WERI-Rb-1 (cell line): ENCODE measurements around the gene PRKCE.
"Not testable (repeated sequence)": the region's sequence is repeated elsewhere in the genome, so short reads cannot be mapped to it uniquely, and the experiment has no call there.

ENCODE experiments used
- DNase-seq: peaks from one replicate; pipeline ENCODE4 v3.0.0-alpha.2; 2020
- H3K27ac ChIP-seq: fragments of 250-450 bp; sonication (Bioruptor Pico); 2 replicates; pipeline ENCODE4 v1.5.1; 2020; ENCODE audit warnings: mild to moderate bottlenecking, moderate library complexity
- H3K27me3 ChIP-seq: fragments of 250-450 bp; sonication (Bioruptor Pico); 2 replicates; pipeline ENCODE4 v1.5.1; 2021; ENCODE audit warnings: mild to moderate bottlenecking, low read depth, moderate library complexity; ENCODE audit not compliant: insufficient read depth, severe bottlenecking
- H3K36me3 ChIP-seq: fragments of 250-450 bp; sonication (Bioruptor Pico); 2 replicates; pipeline ENCODE4 v1.5.1; 2020; ENCODE audit warnings: mild to moderate bottlenecking, moderate library complexity
- H3K4me3 ChIP-seq: 2 replicates; pipeline ENCODE4 v1.5.1; 2011; ENCODE audit warnings: low read depth, mild to moderate bottlenecking, control low read depth, low read length
- H3K9me3 ChIP-seq: fragments of 250-450 bp; sonication (Bioruptor Pico); 2 replicates; pipeline ENCODE4 v1.5.1; 2021; ENCODE audit warnings: mild to moderate bottlenecking, moderate library complexity; ENCODE audit not compliant: severe bottlenecking
- TF ChIP-seq, protein P1 (sequence below): IDR thresholded peaks from 2 replicates; pipeline ENCODE4 v1.5.1; 2011; ENCODE audit warnings: low read depth, mild to moderate bottlenecking, control low read depth, inconsistent platforms, low read length

PRKCE gene

DNA sequence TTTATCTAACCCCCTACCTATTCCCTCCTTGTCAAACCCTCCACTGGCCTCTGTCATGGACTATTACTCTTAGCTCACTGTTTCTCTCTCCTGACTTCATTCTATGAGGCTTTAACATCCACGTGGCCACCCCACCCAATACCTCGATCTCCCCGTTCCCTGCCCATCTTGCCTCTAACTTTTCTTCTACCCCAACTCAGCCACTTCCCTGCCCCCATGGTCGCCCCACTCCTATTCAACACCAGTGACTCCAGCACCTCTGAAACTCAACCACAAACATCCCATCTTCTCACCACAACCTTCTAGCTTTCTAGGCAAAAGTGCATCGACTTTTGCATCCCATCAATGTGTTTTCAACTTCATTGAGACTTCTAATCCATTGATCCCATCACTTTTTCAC is 551.5 kb downstream of the PRKCE start:
- Histone ChIP-seq H3K27ac (no peak overlapping the region), H3K36me3 (no peaks in the 10 kb centered on the region), H3K4me3 (no peak overlapping the region), H3K27me3 (no peaks in the 10 kb centered on the region), H3K9me3 (peaks cover 7% of the 10 kb centered on the region)
- DNase-seq, result no peak
- TF ChIP-seq, protein P1, sequence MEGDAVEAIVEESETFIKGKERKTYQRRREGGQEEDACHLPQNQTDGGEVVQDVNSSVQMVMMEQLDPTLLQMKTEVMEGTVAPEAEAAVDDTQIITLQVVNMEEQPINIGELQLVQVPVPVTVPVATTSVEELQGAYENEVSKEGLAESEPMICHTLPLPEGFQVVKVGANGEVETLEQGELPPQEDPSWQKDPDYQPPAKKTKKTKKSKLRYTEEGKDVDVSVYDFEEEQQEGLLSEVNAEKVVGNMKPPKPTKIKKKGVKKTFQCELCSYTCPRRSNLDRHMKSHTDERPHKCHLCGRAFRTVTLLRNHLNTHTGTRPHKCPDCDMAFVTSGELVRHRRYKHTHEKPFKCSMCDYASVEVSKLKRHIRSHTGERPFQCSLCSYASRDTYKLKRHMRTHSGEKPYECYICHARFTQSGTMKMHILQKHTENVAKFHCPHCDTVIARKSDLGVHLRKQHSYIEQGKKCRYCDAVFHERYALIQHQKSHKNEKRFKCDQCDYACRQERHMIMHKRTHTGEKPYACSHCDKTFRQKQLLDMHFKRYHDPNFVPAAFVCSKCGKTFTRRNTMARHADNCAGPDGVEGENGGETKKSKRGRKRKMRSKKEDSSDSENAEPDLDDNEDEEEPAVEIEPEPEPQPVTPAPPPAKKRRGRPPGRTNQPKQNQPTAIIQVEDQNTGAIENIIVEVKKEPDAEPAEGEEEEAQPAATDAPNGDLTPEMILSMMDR, result no peak

GRCh38 chr2:46203636-46204035 is 552.2 kb downstream of the PRKCE start:
- DNase-seq, H3K4me3 ChIP-seq, H3K27ac ChIP-seq, H3K27me3 ChIP-seq, H3K36me3 ChIP-seq: not testable (repeated sequence)
- peaks cover 10% of the 10 kb centered on the region for H3K9me3 ChIP-seq

GRCh38 chr2:46207591-46207990 is 556.1 kb downstream of the PRKCE start:
- TF ChIP-seq, protein P1, result no peak
- no peaks in the 10 kb centered on the region for H3K27me3 ChIP-seq
- H3K36me3 ChIP-seq, result no peaks in the 10 kb centered on the region
- H3K9me3 ChIP-seq, result peaks cover 8% of the 10 kb centered on the region
- H3K27ac ChIP-seq, result no peak overlapping the region
- no peak for DNase-seq
- H3K4me3 ChIP-seq, result no peak overlapping the region

GRCh38 chr2:46208766-46209165 is 557.3 kb downstream of the PRKCE start:
- H3K4me3 ChIP-seq, result no peak overlapping the region
- DNase-seq, result no peak
- H3K27me3 ChIP-seq, result no peaks in the 10 kb centered on the region
- H3K36me3 ChIP-seq, result no peaks in the 10 kb centered on the region
- H3K9me3 ChIP-seq, result peaks cover 8% of the 10 kb centered on the region
- H3K27ac ChIP-seq, result no peak overlapping the region
- TF ChIP-seq, protein P1, result no peak

DNA sequence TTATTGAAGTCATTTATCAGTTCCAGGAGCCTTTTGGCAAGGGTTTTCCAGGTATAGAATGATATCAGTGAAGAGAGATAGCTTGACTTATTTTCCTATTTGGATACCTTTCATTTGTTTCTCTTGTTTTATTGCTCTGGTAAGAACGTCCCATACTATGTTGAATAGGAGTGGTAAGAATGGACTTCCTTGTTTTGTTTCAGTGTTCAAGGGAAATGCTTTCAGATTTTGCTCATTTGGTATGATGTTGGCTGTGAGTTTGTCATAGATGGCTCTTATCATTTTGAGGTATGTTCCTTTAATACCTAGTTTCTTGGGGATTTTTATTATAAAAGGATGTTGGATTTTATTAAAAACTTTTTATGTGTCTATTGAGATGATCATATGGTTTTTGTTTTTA is 558.6 kb downstream of the PRKCE start:
- TF ChIP-seq, protein P1, result no peak
- Histone ChIP-seq H3K27me3 (no peaks in the 10 kb centered on the region), H3K36me3 (no peaks in the 10 kb centered on the region), H3K27ac (no peak overlapping the region), H3K9me3 (peaks cover 8% of the 10 kb centered on the region), H3K4me3 (no peak overlapping the region)
- no peak for DNase-seq

- Histone ChIP-seq H3K4me3 (no peak overlapping the region), H3K9me3 (peaks cover 10% of the 10 kb centered on the region), H3K27ac (no peak overlapping the region), H3K27me3 (no peaks in the 10 kb centered on the region), H3K36me3 (no peaks in the 10 kb centered on the region)
- TF ChIP-seq, protein P1, result no peak
- DNase-seq, result no peak
Measured at GRCh38 chr2:46211461-46211860, 560.0 kb downstream of the PRKCE start.
